ENCODE measurements around the gene DMGDH.
A peak's percentile ranks its signal among the peaks of the same experiment; 100 is the strongest.

The DMGDH gene

GRCh38 chr5:79062436-79062835 lies 7.0 kb downstream of the DMGDH start:
- no peak for DNase-seq

GRCh38 chr5:79059674-79060073 lies 9.8 kb downstream of the DMGDH start:
- no peak for DNase-seq

GRCh38 chr5:79056847-79057246 lies 12.6 kb downstream of the DMGDH start:
- no peak for DNase-seq

- no peak for DNase-seq
Observed at GRCh38 chr5:79055017-79055416, 14.5 kb downstream of the DMGDH start.

GRCh38 chr5:79053321-79053720 lies 16.2 kb downstream of the DMGDH start:
- no peak for DNase-seq

GRCh38 chr5:79050498-79050897 lies 19.0 kb downstream of the DMGDH start:
- no peak for DNase-seq

- no peak for DNase-seq
Observed at GRCh38 chr5:79048437-79048836, 21.0 kb downstream of the DMGDH start.

- no peak for DNase-seq
Observed at GRCh38 chr5:79047199-79047598, 22.3 kb downstream of the DMGDH start.

- no peak for DNase-seq
Observed at GRCh38 chr5:79042188-79042587, 27.3 kb downstream of the DMGDH start.

GRCh38 chr5:79036769-79037168 lies 32.7 kb downstream of the DMGDH start:
- DNase-seq = no peak

GRCh38 chr5:79035237-79035636 lies 34.2 kb downstream of the DMGDH start:
- no peak for DNase-seq

GRCh38 chr5:79032782-79033181 lies 36.7 kb downstream of the DMGDH start:
- DNase-seq = no peak

- DNase-seq = no peak
Observed at GRCh38 chr5:79032031-79032695, 37.3 kb downstream of the DMGDH start.

GRCh38 chr5:79031485-79031867 lies 38.0 kb downstream of the DMGDH start:
- no peak for DNase-seq

- DNase-seq = no peak
Observed at GRCh38 chr5:79030663-79031484, 38.6 kb downstream of the DMGDH start.

- DNase-seq = peak; percentile 34 to 71
Observed at GRCh38 chr5:79025054-79025472, 44.4 kb downstream of the DMGDH start.

- DNase-seq = no peak
Observed at GRCh38 chr5:79023947-79024346, 45.5 kb downstream of the DMGDH start.

GRCh38 chr5:79023348-79023747 lies 46.1 kb downstream of the DMGDH start:
- no peak for DNase-seq

- no peak for DNase-seq
Observed at GRCh38 chr5:79022771-79023170, 46.7 kb downstream of the DMGDH start.

GRCh38 chr5:79021753-79022152 lies 47.7 kb downstream of the DMGDH start:
- DNase-seq = no peak

GRCh38 chr5:79020861-79021561 lies 48.5 kb downstream of the DMGDH start:
- peak; percentile 10 to 49 for DNase-seq

- DNase-seq = no peak
Observed at GRCh38 chr5:79014631-79015030, 54.8 kb downstream of the DMGDH start.

GRCh38 chr5:79011869-79012268 lies 57.6 kb downstream of the DMGDH start:
- DNase-seq = no peak

All from SW 1271 (cell line).